HUES6 (cell line): Measurements from ENCODE around the gene SERAC1.

Experiments
- H3K27ac ChIP-seq: 2 replicates; pipeline ENCODE4 v1.7.0; 2013; ENCODE audit warnings: low read depth, mild to moderate bottlenecking, low read length, inconsistent platforms
- H3K27me3 ChIP-seq: 2 replicates; pipeline ENCODE4 v1.6.1; 2013; ENCODE audit warnings: low read length; ENCODE audit not compliant: control insufficient read depth, insufficient read depth
- H3K36me3 ChIP-seq: 2 replicates; pipeline ENCODE4 v1.6.1; 2013; ENCODE audit warnings: low read length; ENCODE audit not compliant: control insufficient read depth, insufficient read depth
- H3K4me1 ChIP-seq: 2 replicates; pipeline ENCODE4 v1.6.1; 2013; ENCODE audit warnings: low read length; ENCODE audit not compliant: control insufficient read depth, insufficient read depth
- H3K4me3 ChIP-seq: 2 replicates; pipeline ENCODE4 v1.5.1; 2013; ENCODE audit warnings: low read depth, low read length
- H3K9ac ChIP-seq: one replicate; pipeline ENCODE4 v1.6.1; 2013; ENCODE audit warnings: mild to moderate bottlenecking, low read length
- H3K9me3 ChIP-seq: 2 replicates; pipeline ENCODE4 v1.6.1; 2013; ENCODE audit warnings: low read depth, low read length; ENCODE audit not compliant: control insufficient read depth, insufficient read depth

Gene SERAC1

DNA sequence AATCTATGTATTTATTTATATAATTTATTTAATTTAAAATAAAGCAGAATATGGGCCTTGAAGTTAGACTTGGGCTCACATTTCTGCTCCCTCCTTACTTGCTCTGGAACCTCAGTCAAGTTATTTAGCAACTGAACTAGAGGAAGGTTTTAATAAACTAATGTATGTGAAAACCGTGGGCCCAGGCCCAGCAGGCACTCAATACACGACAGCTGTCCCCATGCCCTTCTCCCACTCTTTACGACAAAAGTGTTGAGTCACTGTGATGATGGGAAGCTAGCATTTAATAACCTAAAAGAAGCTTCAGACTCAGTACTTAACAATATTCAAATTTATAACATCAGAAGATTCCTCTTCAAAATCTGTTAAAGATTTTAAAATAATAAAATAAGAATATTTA is 46.7 kb downstream of the SERAC1 start:
- H3K27ac ChIP-seq, result no peak overlapping the region
- no peak overlapping the region for H3K4me3 ChIP-seq
- H3K36me3 ChIP-seq, result no peaks in the 10 kb centered on the region; the same call in none of the 2 replicates
- H3K9ac ChIP-seq, result no peak overlapping the region
- no peaks in the 10 kb centered on the region for H3K27me3 ChIP-seq
- no peaks in the 10 kb centered on the region for H3K9me3 ChIP-seq
- no peaks in the 10 kb centered on the region for H3K4me1 ChIP-seq

DNA sequence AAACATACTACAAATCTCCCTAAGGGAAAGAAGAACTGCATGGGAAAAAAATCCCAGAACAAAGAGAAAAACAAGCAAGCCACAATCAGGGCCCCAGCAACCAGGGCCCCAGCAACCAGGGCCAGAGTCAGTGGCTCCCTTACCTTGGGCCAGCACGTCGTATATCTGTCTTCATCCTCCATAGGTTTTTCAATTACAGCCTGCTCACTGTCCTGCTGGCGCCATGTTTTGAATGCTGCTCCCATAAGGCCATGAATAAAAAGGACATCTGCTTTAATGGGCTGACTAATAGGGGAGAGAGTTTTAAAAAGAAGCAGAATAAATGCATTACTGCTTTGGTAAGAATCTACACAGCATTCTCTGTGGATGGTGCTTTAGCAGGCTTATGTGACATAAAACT is 49.2 kb downstream of the SERAC1 start:
- H3K9ac ChIP-seq, result no peak overlapping the region
- H3K27me3 ChIP-seq, result no peaks in the 10 kb centered on the region
- H3K4me1 ChIP-seq, result no peaks in the 10 kb centered on the region
- H3K4me3 ChIP-seq, result no peak overlapping the region
- no peak overlapping the region for H3K27ac ChIP-seq
- peaks cover 8% of the 10 kb centered on the region for H3K36me3 ChIP-seq
- no peaks in the 10 kb centered on the region for H3K9me3 ChIP-seq

DNA sequence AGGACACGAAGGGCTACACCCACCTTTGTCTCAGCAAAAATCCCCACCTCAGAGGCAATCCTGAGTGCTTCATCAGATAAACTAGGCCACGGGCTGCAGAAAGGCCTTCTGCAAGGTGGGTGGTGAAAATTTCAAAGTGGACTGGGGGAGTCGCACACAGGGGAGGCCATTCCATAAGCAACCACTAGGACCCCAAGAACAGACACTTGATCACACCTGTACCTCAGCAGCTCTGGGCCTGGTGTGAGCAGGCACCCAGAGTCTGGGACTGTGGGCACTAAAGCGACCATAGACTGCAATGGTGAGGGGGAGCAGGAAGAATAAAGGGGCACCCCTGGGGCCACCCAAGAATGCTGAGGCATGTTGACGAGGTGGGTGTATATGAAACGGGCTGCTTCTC is 52.6 kb downstream of the SERAC1 start:
- Histone ChIP-seq H3K27me3 (no peaks in the 10 kb centered on the region), H3K4me3 (no peak overlapping the region), H3K27ac (no peak overlapping the region), H3K36me3 (peaks cover 21% of the 10 kb centered on the region), H3K9me3 (no peaks in the 10 kb centered on the region), H3K9ac (no peak overlapping the region), H3K4me1 (no peaks in the 10 kb centered on the region)

DNA sequence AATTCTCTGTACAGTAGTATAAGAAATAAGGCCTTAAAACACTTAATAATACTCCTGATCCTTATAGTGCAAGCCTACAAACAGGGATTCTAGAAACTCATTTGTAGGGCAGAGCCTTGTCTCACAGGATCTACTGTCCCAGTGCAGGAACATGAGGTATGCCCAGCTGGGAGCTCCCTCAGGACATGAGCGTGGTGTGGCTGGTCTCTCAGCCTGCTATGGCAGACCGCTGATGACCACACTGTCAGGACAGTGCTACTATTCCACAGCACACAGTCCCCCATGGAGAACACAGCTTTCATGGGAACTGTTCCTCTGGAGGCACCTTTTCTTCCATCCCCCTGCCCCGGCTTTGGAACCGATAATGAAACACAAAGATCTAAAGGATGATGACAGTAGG is 53.0 kb downstream of the SERAC1 start:
- Histone ChIP-seq H3K4me1 (no peaks in the 10 kb centered on the region), H3K27me3 (no peaks in the 10 kb centered on the region), H3K9ac (no peak overlapping the region), H3K36me3 (peaks cover 24% of the 10 kb centered on the region), H3K4me3 (no peak overlapping the region), H3K9me3 (no peaks in the 10 kb centered on the region), H3K27ac (no peak overlapping the region)

DNA sequence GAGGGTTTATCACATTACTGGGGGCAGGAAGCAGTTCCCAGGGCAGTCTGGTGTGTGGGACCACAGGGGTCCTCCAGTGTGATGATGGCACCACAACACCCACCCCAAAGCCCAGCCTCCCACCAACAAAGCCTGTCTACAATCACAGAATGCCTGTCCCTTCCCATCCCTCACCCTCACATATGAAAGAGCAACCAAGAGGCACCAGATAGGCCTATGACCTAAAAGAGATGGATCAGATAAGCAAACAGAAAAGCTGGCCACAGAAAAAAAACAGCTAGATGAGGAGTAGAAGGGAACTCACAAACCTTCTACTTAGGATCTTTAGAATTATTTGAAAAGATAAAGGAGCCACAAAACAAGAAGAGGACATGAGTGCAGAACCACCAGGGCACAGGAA is 54.3 kb downstream of the SERAC1 start:
- Histone ChIP-seq H3K9me3 (no peaks in the 10 kb centered on the region), H3K27me3 (no peaks in the 10 kb centered on the region), H3K4me3 (no peak overlapping the region), H3K36me3 (peaks cover 28% of the 10 kb centered on the region), H3K9ac (no peak overlapping the region), H3K4me1 (no peaks in the 10 kb centered on the region), H3K27ac (no peak overlapping the region)

DNA sequence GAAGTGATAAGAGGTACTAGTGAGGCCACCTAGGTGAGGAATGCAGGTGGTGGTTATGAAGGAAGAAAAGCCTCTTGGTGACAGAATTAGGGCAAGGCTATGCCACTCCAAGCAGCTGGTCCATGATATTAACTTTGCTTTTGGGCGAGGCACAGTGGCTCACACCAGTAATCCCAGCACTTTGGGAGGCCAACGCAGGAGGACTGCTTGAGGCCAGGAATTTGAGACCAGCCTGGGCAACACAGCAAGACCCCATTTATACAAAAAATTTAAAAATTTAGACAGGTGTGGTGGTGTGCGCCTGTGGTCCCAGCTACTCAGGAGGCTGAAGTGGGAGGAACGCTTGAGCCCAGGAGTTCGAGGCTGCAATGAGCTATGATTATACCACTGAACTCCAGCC is 56.1 kb downstream of the SERAC1 start:
- Histone ChIP-seq H3K9ac (no peak overlapping the region), H3K9me3 (no peaks in the 10 kb centered on the region), H3K4me3 (no peak overlapping the region), H3K36me3 (peaks cover 32% of the 10 kb centered on the region), H3K27me3 (no peaks in the 10 kb centered on the region), H3K27ac (no peak overlapping the region), H3K4me1 (no peaks in the 10 kb centered on the region)

DNA sequence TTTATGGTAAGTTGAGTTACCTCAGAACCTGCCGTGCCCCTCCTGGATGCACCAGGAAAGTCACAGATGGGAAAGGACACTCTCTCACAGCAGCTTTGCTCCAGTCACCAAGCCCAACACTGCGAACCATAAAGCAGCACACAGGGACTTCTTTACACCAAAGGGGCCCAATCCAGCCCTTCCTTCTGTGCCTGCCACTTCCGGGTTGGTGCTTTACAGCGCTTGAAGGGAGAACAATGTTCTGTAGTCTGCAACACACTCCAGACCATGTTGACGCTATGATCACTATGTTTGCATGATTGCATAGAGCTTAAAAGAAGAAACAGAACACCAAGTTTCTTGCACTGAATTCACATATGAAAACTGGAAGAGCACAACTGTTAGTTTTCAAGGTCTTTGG is 57.1 kb downstream of the SERAC1 start:
- no peak overlapping the region for H3K4me3 ChIP-seq
- H3K9me3 ChIP-seq, result no peaks in the 10 kb centered on the region
- H3K36me3 ChIP-seq, result peaks cover 29% of the 10 kb centered on the region
- H3K27me3 ChIP-seq, result no peaks in the 10 kb centered on the region
- no peak overlapping the region for H3K9ac ChIP-seq
- H3K4me1 ChIP-seq, result no peaks in the 10 kb centered on the region
- H3K27ac ChIP-seq, result no peak overlapping the region

DNA sequence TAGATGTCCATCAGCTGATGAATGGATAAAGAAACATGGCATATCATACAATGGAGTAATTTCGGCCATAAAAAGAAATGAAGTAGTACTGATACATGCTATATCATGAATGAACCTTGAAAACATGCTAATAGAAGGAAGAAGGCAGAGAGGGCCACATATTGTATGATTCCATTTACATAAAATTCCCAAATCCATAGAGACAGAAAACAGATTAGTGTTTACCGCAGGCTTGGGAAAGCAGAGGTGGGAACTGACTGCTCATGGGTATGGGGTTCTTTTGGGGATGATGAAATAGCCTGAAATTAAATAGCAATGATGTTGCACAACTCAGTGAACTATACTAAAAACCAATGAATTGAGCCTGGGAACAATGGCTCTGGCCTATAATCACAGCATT is 58.3 kb downstream of the SERAC1 start:
- peaks cover 24% of the 10 kb centered on the region for H3K36me3 ChIP-seq
- no peaks in the 10 kb centered on the region for H3K9me3 ChIP-seq
- no peak overlapping the region for H3K9ac ChIP-seq
- H3K4me3 ChIP-seq, result no peak overlapping the region
- H3K27me3 ChIP-seq, result no peaks in the 10 kb centered on the region
- H3K4me1 ChIP-seq, result no peaks in the 10 kb centered on the region
- no peak overlapping the region for H3K27ac ChIP-seq

DNA sequence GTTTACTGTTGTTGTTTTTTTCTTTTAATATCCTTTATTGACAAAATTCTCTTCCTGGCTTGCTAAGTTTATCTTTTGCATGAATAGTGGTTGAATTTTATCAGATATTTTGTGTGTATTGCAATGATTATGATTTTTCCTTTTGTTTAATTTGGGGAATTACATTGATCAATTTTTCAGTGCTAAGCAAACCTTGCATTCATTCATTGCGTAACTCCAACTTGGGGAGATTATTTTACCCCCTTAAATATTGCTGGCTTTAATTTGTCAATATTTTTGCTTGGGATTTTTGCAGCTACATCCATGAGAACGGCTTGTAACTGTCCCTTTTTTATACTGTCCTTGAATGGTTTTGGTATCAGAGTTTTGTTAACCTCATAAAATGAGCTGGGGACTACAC is 63.4 kb downstream of the SERAC1 start:
- no peak overlapping the region for H3K4me3 ChIP-seq
- H3K4me1 ChIP-seq, result no peaks in the 10 kb centered on the region
- H3K9ac ChIP-seq, result no peak overlapping the region
- no peak overlapping the region for H3K27ac ChIP-seq
- H3K9me3 ChIP-seq, result no peaks in the 10 kb centered on the region
- H3K36me3 ChIP-seq, result peaks cover 8% of the 10 kb centered on the region
- H3K27me3 ChIP-seq, result no peaks in the 10 kb centered on the region

DNA sequence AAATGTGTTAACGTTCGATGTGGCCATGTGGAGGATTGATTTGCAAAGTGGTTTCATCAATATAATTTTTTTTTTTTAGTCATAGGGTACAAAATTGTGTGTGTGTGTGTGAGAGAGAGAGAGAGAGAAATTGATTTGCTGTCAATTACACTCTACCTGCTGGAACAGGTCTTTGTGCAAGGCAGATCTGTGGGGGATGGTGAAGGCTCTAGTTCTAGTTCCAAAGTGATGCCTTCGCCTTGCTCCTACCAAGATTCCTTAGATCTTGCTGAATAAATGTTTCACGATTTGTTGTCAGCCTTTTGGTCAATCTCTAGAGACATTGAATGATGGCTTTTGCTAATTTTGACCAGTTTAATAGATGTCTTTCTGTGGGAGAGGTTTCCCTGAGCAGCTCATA is 64.8 kb downstream of the SERAC1 start:
- no peaks in the 10 kb centered on the region for H3K36me3 ChIP-seq
- no peaks in the 10 kb centered on the region for H3K9me3 ChIP-seq
- no peak overlapping the region for H3K9ac ChIP-seq
- no peak overlapping the region for H3K4me3 ChIP-seq
- H3K27ac ChIP-seq, result no peak overlapping the region
- H3K27me3 ChIP-seq, result no peaks in the 10 kb centered on the region
- H3K4me1 ChIP-seq, result no peaks in the 10 kb centered on the region

DNA sequence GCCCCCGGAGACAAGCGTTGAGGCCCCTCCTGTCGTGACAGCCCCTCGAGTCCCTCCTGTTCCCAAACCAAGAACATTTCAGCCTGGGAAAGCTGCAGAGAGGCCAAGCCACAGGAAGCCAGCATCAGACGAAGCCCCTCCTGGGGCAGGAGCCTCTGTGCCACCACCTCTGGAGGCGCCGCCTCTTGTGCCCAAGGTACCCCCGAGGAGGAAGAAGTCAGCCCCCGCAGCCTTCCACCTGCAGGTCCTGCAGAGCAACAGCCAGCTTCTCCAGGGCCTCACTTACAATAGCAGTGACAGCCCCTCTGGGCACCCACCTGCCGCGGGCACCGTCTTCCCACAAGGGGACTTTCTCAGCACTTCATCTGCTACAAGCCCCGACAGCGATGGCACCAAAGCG is 72.4 kb downstream of the SERAC1 start:
- Histone ChIP-seq H3K4me3 (no peak overlapping the region), H3K27ac (no peak overlapping the region), H3K9me3 (no peaks in the 10 kb centered on the region), H3K27me3 (no peaks in the 10 kb centered on the region), H3K36me3 (peaks cover 31% of the 10 kb centered on the region), H3K4me1 (no peaks in the 10 kb centered on the region), H3K9ac (no peak overlapping the region)

DNA sequence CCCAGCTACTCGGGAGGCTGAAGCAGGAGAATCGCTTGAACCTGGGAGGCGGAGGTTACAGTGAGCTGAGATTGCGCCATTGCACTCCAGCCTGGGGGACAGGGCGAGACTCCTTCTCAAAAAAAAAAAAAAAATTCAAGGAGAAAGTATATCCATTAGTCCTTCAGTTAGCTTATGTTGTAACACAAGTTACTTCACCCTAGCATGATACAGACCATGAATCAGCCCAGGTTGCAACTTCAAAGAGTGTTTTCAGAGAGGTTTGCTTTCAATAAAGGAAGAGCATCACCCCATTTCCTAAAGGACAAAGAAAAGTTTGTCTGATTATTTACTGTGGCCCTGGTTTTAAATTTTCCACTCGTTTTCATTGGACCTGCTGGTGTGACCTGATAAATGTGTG is 73.0 kb downstream of the SERAC1 start:
- Histone ChIP-seq H3K4me1 (no peaks in the 10 kb centered on the region), H3K9me3 (no peaks in the 10 kb centered on the region), H3K36me3 (peaks cover 34% of the 10 kb centered on the region), H3K9ac (no peak overlapping the region), H3K4me3 (no peak overlapping the region), H3K27me3 (no peaks in the 10 kb centered on the region), H3K27ac (no peak overlapping the region)
